GM06990 (cell line): ENCODE results near the gene ATP2A2.
A peak's percentile ranks its signal among the peaks of the same experiment; 100 is the strongest.

Source experiments
- DNase-seq: peaks from one replicate; pipeline ENCODE4 v3.0.0-alpha.2; 2011; ENCODE audit not compliant: insufficient read length; ENCODE audit errors: extremely low read depth
- H3K27me3 ChIP-seq: replicated peaks from 2 replicates; pipeline ENCODE4 v1.6.0; 2011; ENCODE audit warnings: low read length; ENCODE audit not compliant: control insufficient read depth, insufficient read depth
- H3K36me3 ChIP-seq: 2 replicates; pipeline ENCODE4 v1.5.1; 2011; ENCODE audit warnings: low read length; ENCODE audit not compliant: control insufficient read depth, insufficient read depth
- H3K4me3 ChIP-seq: replicated peaks from 2 replicates; pipeline ENCODE4 v1.5.1; 2011; ENCODE audit warnings: low read depth, mild to moderate bottlenecking, control low read depth, low read length
- CTCF ChIP-seq: IDR thresholded peaks from 2 replicates; pipeline ENCODE4 v1.5.1; 2011; ENCODE audit warnings: low read length, control low read depth, mild to moderate bottlenecking, inconsistent platforms; ENCODE audit not compliant: insufficient read depth, poor library complexity, severe bottlenecking

ATP2A2 gene

GRCh38 chr12:110282300-110282860 is 1.3 kb downstream of the ATP2A2 start:
- Histone ChIP-seq H3K27me3 (no peaks in the 10 kb centered on the region), H3K4me3 (peak overlapping the region; percentile 97), H3K36me3 (peaks cover 2% of the 10 kb centered on the region)
- TF ChIP-seq CTCF: no peak
- DNase-seq: no peak

- DNase-seq: no peak
- peaks cover 2% of the 10 kb centered on the region for H3K36me3 ChIP-seq
- TF ChIP-seq CTCF: no peak
- H3K27me3 ChIP-seq: no peaks in the 10 kb centered on the region
- H3K4me3 ChIP-seq: peak overlapping the region; percentile 97
Observed at GRCh38 chr12:110282956-110283817, 2.1 kb downstream of the ATP2A2 start.

GRCh38 chr12:110284597-110284996 is 3.5 kb downstream of the ATP2A2 start:
- Histone ChIP-seq H3K27me3 (no peaks in the 10 kb centered on the region), H3K36me3 (peaks cover 4% of the 10 kb centered on the region), H3K4me3 (peak overlapping the region; percentile 97)
- DNase-seq: no peak
- TF ChIP-seq CTCF: no peak

- no peak for DNase-seq
- Histone ChIP-seq H3K27me3 (no peaks in the 10 kb centered on the region), H3K4me3 (no peak overlapping the region), H3K36me3 (peaks cover 9% of the 10 kb centered on the region)
- no peak for TF ChIP-seq CTCF
Observed at GRCh38 chr12:110286623-110287022, 5.6 kb downstream of the ATP2A2 start.

GRCh38 chr12:110287986-110288385 is 6.9 kb downstream of the ATP2A2 start:
- TF ChIP-seq CTCF: no peak
- no peak overlapping the region for H3K4me3 ChIP-seq
- no peak for DNase-seq
- peaks cover 14% of the 10 kb centered on the region for H3K36me3 ChIP-seq
- H3K27me3 ChIP-seq: no peaks in the 10 kb centered on the region
